ENCODE data around the gene ESR1. TPM values are rescaled to one million over a fixed set of nuclear protein-coding genes. Genes with fewer than 3 reads are reported as not detected.

Gene ESR1
- total RNA-seq, 1 experiment from 2014 or later = not detected

DNA sequence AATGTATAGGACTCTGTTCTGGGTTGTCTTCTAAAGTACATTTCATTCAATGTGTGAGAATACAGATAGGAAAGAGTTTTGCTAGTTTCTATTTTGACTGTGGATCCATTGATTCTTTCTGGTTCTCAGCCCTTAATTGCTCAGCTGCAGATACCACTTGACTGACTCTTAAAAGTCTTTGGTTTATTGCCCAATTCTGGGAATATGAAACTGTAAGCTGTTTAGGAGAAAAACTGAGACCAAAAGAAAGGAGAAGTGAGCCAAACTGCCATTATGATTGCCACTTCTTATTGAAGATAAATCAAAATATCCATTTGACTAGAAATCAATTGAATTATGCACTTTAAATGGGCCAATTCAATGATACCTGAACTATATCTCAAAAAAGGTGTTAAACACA lies 211.4 kb downstream of the ESR1 start:
- intact Hi-C loops (cut with micrococcal nuclease; ENCODE audit: unreplicated experiment) = no loop called here
- no peaks in the 10 kb centered on the region for H3K4me1 Mint-ChIP-seq (ENCODE audit: low read depth, unreplicated experiment)
- TF ChIP-seq CTCF (IDR thresholded peaks at IDR 0.05; ENCODE audit: insufficient read depth in 1 of 2, low read depth in 1 of 2, low read length in 1 of 2, severe bottlenecking in 1 of 2, unreplicated experiment in 1 of 2) = no peak
- no peak overlapping the region for H3K4me3 Mint-ChIP-seq (ENCODE audit: unreplicated experiment)
- no peak for DNase-seq
- H3K27ac Mint-ChIP-seq (ENCODE audit: unreplicated experiment) = no peak overlapping the region
- ChIA-PET POLR2A (no interaction called here), CTCF (no interaction called here)
- BruUV-seq (replicated peaks) = no TSS peak
- no peaks in the 10 kb centered on the region for H3K4me1 ChIP-seq
- H3K36me3 ChIP-seq (ENCODE audit: control insufficient read depth, insufficient read depth, low read length) = no peaks in the 10 kb centered on the region
- no peaks in the 10 kb centered on the region for H3K36me3 Mint-ChIP-seq (ENCODE audit: insufficient read depth, unreplicated experiment)
- H3K9me3 ChIP-seq = no peaks in the 10 kb centered on the region
- no peaks in the 10 kb centered on the region for H3K27me3 ChIP-seq (replicated peaks; ENCODE audit: control insufficient read depth, insufficient read depth, low read length)
- peaks cover 5% of the 10 kb centered on the region for H3K27me3 Mint-ChIP-seq (ENCODE audit: insufficient read depth, unreplicated experiment)
- H3K9me3 Mint-ChIP-seq (ENCODE audit: unreplicated experiment) = peaks cover 32% of the 10 kb centered on the region
- H3K4me3 ChIP-seq (ENCODE audit: low read depth, low read length) = no peak overlapping the region

DNA sequence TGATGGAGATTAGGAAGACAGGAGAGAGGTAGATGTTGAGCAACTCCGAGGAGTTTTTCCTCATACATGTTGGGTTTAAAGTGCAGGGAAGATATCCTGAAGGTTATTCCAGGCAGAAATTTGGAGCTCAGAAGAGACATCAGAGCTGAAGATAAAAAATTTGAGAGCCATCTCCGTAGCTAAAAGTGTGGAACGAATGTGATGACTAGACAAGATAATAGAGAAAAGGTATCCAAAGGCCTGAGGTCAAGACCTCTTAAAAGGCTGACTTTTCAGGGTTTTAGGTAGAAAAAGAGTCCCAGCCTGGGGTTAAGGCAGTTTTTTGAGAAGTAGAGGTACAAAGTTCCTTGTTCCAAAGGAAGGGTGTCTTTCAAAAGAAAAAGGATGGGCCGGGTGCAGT lies 214.8 kb downstream of the ESR1 start:
- Mint-ChIP-seq H3K9me3 (ENCODE audit: unreplicated experiment) (peaks cover 23% of the 10 kb centered on the region), H3K27ac (ENCODE audit: unreplicated experiment) (no peak overlapping the region), H3K27me3 (ENCODE audit: insufficient read depth, unreplicated experiment) (no peaks in the 10 kb centered on the region), H3K4me3 (ENCODE audit: unreplicated experiment) (no peak overlapping the region), H3K36me3 (ENCODE audit: insufficient read depth, unreplicated experiment) (no peaks in the 10 kb centered on the region), H3K4me1 (ENCODE audit: low read depth, unreplicated experiment) (no peaks in the 10 kb centered on the region)
- CTCF ChIA-PET = no interaction called here
- Histone ChIP-seq H3K4me1 (no peaks in the 10 kb centered on the region), H3K4me3 (ENCODE audit: low read depth, low read length) (no peak overlapping the region), H3K36me3 (ENCODE audit: control insufficient read depth, insufficient read depth, low read length) (no peaks in the 10 kb centered on the region), H3K9me3 (no peaks in the 10 kb centered on the region), H3K27me3 (replicated peaks; ENCODE audit: control insufficient read depth, insufficient read depth, low read length) (no peaks in the 10 kb centered on the region)
- intact Hi-C loops (cut with micrococcal nuclease; ENCODE audit: unreplicated experiment) = no loop called here
- no peak for DNase-seq
- BruUV-seq (replicated peaks) = no TSS peak
- POLR2A ChIA-PET = no interaction called here
- no peak for TF ChIP-seq CTCF (IDR thresholded peaks at IDR 0.05; ENCODE audit: insufficient read depth in 1 of 2, low read depth in 1 of 2, low read length in 1 of 2, severe bottlenecking in 1 of 2, unreplicated experiment in 1 of 2)

DNA sequence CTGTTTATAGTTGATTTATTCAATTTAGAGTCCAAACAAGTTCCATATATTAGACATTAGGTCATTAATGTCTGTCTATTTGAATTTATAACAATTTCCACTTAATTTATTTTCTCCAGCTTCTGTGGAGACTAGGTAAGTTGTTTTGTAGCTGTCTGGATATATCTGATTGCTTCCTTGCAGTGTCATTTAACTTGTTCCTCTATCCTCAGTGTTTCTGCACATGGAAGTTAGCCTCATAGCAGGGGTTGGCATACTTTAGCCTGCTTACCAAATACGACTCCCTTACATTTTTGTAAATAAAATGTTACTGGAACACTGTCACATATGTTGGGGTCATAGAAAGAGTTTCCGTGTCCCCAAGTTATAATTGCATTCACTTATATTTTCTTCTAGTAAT lies 216.1 kb downstream of the ESR1 start:
- no peak overlapping the region for H3K4me3 ChIP-seq (ENCODE audit: low read depth, low read length)
- Mint-ChIP-seq H3K4me1 (ENCODE audit: low read depth, unreplicated experiment) (no peaks in the 10 kb centered on the region), H3K4me3 (ENCODE audit: unreplicated experiment) (no peak overlapping the region), H3K9me3 (ENCODE audit: unreplicated experiment) (peaks cover 23% of the 10 kb centered on the region), H3K27me3 (ENCODE audit: insufficient read depth, unreplicated experiment) (no peaks in the 10 kb centered on the region), H3K36me3 (ENCODE audit: insufficient read depth, unreplicated experiment) (no peaks in the 10 kb centered on the region), H3K27ac (ENCODE audit: unreplicated experiment) (no peak overlapping the region)
- DNase-seq = no peak
- no TSS peak for BruUV-seq (replicated peaks)
- H3K9me3 ChIP-seq = no peaks in the 10 kb centered on the region
- TF ChIP-seq CTCF (IDR thresholded peaks at IDR 0.05; ENCODE audit: insufficient read depth in 1 of 2, low read depth in 1 of 2, low read length in 1 of 2, severe bottlenecking in 1 of 2, unreplicated experiment in 1 of 2) = no peak
- ChIA-PET CTCF (no interaction called here), POLR2A (no interaction called here)
- intact Hi-C loops (cut with micrococcal nuclease; ENCODE audit: unreplicated experiment) = no loop called here
- no peaks in the 10 kb centered on the region for H3K27me3 ChIP-seq (replicated peaks; ENCODE audit: control insufficient read depth, insufficient read depth, low read length)
- H3K4me1 ChIP-seq = no peaks in the 10 kb centered on the region
- H3K36me3 ChIP-seq (ENCODE audit: control insufficient read depth, insufficient read depth, low read length) = no peaks in the 10 kb centered on the region

All from Caco-2 (cell line).